PFSK-1 (cell line): ENCODE data around the gene DDHD1.

Source experiments
- FOXP2 ChIP-seq: optimal IDR thresholded peaks from 2 replicates; pipeline ENCODE3; 2011; ENCODE audit warnings: borderline replicate concordance, control low read depth, inconsistent platforms; ENCODE audit not compliant: insufficient read depth; ENCODE audit errors: extremely low read length, extremely low read depth
- POLR2AphosphoS5 ChIP-seq: IDR thresholded peaks from 2 replicates; pipeline ENCODE4 v1.6.1; 2012; ENCODE audit warnings: low read depth, mild to moderate bottlenecking, control low read depth, low read length, moderate library complexity
- SIN3A ChIP-seq: IDR thresholded peaks from 2 replicates; pipeline ENCODE4 v1.6.1; 2012; ENCODE audit warnings: mild to moderate bottlenecking, low read length, moderate library complexity, borderline replicate concordance; ENCODE audit not compliant: insufficient read depth
- TAF1 ChIP-seq: IDR thresholded peaks from 2 replicates; pipeline ENCODE4 v1.6.1; 2012; ENCODE audit warnings: low read length, control low read depth, borderline replicate concordance; ENCODE audit not compliant: insufficient read depth
- TF ChIP-seq, protein P1 (sequence below), 2 experiments: IDR thresholded peaks; 2 replicates each; pipeline versions ENCODE4 v1.6.1 to v1.8.0; 2011 to 2012; ENCODE audit warnings: low read depth in 2 of 2, low read length in 2 of 2, control low read depth in 1 of 2, inconsistent platforms in 1 of 2, mild to moderate bottlenecking in 1 of 2, moderate library complexity in 1 of 2; ENCODE audit not compliant: insufficient read depth in 1 of 2

Gene DDHD1

DNA sequence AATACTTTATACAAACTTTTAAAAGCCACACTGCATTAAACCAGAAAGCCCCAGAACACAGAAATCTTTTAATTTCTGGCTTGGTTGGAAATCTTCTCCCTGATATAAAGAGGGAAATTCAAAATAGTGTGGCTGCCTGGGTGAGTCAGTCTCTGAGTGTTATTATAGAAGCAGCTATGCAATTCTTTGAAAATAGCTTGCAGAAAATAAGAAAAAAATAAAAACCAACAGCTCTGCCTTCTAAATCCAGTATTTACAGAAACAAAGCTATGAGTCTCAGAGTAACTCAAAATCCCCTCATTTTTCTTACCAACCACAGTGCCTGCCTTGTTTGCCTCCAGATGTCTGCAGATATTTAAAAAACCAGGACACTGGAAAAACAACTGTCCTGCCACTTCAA, 133.7 kb downstream of the DDHD1 start:
- TF ChIP-seq FOXP2 (no peak), SIN3A (no peak), POLR2AphosphoS5 (no peak), TAF1 (no peak)
- TF ChIP-seq, protein P1, sequence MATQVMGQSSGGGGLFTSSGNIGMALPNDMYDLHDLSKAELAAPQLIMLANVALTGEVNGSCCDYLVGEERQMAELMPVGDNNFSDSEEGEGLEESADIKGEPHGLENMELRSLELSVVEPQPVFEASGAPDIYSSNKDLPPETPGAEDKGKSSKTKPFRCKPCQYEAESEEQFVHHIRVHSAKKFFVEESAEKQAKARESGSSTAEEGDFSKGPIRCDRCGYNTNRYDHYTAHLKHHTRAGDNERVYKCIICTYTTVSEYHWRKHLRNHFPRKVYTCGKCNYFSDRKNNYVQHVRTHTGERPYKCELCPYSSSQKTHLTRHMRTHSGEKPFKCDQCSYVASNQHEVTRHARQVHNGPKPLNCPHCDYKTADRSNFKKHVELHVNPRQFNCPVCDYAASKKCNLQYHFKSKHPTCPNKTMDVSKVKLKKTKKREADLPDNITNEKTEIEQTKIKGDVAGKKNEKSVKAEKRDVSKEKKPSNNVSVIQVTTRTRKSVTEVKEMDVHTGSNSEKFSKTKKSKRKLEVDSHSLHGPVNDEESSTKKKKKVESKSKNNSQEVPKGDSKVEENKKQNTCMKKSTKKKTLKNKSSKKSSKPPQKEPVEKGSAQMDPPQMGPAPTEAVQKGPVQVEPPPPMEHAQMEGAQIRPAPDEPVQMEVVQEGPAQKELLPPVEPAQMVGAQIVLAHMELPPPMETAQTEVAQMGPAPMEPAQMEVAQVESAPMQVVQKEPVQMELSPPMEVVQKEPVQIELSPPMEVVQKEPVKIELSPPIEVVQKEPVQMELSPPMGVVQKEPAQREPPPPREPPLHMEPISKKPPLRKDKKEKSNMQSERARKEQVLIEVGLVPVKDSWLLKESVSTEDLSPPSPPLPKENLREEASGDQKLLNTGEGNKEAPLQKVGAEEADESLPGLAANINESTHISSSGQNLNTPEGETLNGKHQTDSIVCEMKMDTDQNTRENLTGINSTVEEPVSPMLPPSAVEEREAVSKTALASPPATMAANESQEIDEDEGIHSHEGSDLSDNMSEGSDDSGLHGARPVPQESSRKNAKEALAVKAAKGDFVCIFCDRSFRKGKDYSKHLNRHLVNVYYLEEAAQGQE (IDR thresholded peaks at IDR 0.05; ENCODE audit: insufficient read depth in 1 of 2, low read depth in 2 of 2, low read length in 2 of 2), result no peak

DNA sequence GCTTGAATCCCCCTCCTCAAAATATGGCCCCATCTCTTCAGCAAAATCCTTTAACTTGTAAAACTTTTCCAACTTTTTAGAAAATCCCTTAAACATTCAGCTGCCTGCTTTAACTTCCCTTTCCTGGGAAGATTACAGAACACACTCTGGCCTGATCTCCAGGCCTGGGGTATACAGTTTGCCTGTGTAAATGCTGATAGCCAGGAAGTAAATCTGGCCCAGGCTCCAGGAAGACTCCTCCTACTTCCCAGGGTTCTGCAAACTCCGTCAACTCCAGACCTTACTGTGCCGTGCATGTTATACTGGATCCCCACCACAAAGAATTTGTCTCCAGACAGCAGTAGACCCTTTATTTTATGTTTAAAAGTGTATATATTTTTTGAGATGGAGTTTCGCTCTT, 135.3 kb downstream of the DDHD1 start:
- TF ChIP-seq, protein P1 (IDR thresholded peaks at IDR 0.05; ENCODE audit: insufficient read depth in 1 of 2, low read depth in 2 of 2, low read length in 2 of 2), result no peak
- TF ChIP-seq POLR2AphosphoS5 (no peak), TAF1 (no peak), SIN3A (no peak), FOXP2 (no peak)

DNA sequence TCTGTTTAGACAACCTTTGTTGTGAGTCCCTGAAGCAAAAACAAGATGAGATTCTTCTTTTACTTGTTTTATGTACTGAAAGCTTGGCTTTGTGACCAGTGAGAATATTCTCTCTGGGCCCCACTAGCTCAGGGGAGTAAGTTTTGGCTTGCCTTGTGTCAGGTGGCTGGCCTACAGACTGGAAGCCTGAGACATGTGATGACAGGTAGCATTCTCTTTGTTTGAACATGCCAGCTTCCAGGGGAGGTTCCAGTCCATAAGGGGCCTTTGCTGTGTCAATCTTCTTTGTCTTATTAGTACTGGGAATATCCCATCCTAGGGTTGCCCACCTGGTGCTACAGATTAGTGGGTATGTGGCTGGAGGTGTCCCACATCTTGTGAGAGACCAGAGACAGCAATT, 136.2 kb downstream of the DDHD1 start:
- no peak for TF ChIP-seq TAF1
- no peak for TF ChIP-seq SIN3A
- TF ChIP-seq, protein P1 (IDR thresholded peaks at IDR 0.05; ENCODE audit: insufficient read depth in 1 of 2, low read depth in 2 of 2, low read length in 2 of 2), result no peak
- TF ChIP-seq FOXP2, result no peak
- no peak for TF ChIP-seq POLR2AphosphoS5

DNA sequence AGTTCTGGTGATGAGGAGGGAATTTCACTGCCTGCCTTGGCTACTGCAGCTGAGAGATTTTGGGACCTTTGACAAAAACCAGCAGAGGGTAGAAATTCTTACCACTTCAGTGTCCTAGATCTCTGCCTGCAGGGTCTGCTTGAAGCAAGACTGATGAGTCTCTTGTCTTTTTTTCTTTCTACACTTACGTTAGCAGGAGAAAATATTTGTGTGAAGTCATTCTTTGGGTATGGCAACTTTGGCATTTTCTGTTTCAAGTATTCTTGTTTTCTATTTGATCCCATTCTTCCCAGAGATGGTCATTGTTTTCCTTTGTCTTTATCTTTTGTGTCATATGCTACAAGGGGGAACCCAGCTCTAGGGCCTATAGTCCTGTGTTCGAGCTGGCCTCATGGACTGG, 136.6 kb downstream of the DDHD1 start:
- TF ChIP-seq FOXP2 (no peak), TAF1 (no peak), POLR2AphosphoS5 (no peak), SIN3A (no peak)
- TF ChIP-seq, protein P1 (IDR thresholded peaks at IDR 0.05; ENCODE audit: insufficient read depth in 1 of 2, low read depth in 2 of 2, low read length in 2 of 2), result no peak

DNA sequence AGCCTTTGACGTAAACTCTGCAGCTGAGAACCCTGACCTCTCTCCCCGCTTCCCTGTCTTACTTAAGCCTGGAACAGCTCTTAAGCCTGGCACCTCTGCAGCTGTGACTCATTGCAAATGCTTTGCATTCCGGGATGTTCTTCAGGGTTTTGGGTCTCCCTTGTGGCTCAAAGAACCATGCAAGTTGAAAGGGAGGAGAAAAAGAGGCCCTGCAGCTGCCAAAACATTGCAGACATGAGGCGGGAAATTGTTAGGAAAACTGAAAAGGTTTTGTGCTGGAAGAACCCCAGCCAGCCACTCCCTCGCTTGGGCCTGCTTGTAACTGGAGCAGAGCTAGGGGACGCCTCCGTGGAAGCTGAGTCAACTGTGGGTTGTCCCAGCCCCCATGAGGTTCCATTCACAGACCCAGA, 142.1 kb downstream of the DDHD1 start:
- TF ChIP-seq, protein P1 (IDR thresholded peaks at IDR 0.05; ENCODE audit: insufficient read depth in 1 of 2, low read depth in 2 of 2, low read length in 2 of 2), result no peak
- no peak for TF ChIP-seq TAF1
- TF ChIP-seq SIN3A, result no peak
- TF ChIP-seq POLR2AphosphoS5, result no peak
- TF ChIP-seq FOXP2, result no peak
